HL-60 (cell line): ENCODE results near the gene MTCL1.

Experiments used
- CTCF ChIP-seq: IDR thresholded peaks from one replicate; pipeline ENCODE4 v1.5.1; 2011; ENCODE audit warnings: low read length, control low read depth, inconsistent platforms; ENCODE audit not compliant: insufficient read depth
- GABPA ChIP-seq: IDR thresholded peaks from 2 replicates; pipeline ENCODE4 v1.6.1; 2012; ENCODE audit warnings: low read depth

- TF ChIP-seq CTCF, result no peak
- TF ChIP-seq GABPA, result no peak
Observed at GRCh38 chr18:8734496-8734895, 29.1 kb downstream of the MTCL1 start.
